MCF 10A (cell line): Measurements from ENCODE around the gene CCDC183. TPM values are rescaled to one million over a fixed set of nuclear protein-coding genes. Genes with fewer than 3 reads are reported as not detected.
A peak's percentile ranks its signal among the peaks of the same experiment; 100 is the strongest.
"Not testable (repeated sequence)": the region's sequence is repeated elsewhere in the genome, so short reads cannot be mapped to it uniquely, and the experiment has no call there.

ENCODE experiments used
- BruUV-seq: library from RNA; stranded (reverse); fragments of 400-500 nt; replicated peaks from 2 replicates; lab custom pipeline; 2021; lab: Mats Ljungman, UMichigan
- CTCF ChIA-PET: fragments of 300-600 bp; sonication (Branson Sonifier 250); formaldehyde crosslinking; extraction: SDS; loops from one replicate; lab custom pipeline; 2021; ENCODE audit warnings: antibody characterized with exemption, inconsistent platforms; lab: Yijun Ruan, JAX
- POLR2A ChIA-PET: fragments of 300-600, 350-650 bp; sonication (Branson Sonifier 250); formaldehyde crosslinking; extraction: SDS; loops from one replicate; lab custom pipeline; 2020; ENCODE audit warnings: antibody characterized with exemption, inconsistent platforms; lab: Yijun Ruan, JAX
- DNase-seq: peaks from one replicate; pipeline ENCODE4 v3.0.0-alpha.2; 2018; ENCODE audit not compliant: unreplicated experiment
- H3K27ac Mint-ChIP-seq: one replicate; pipeline ENCODE4 v1.8.0; 2022; ENCODE audit warnings: mild to moderate bottlenecking, low read depth, mixed read lengths; ENCODE audit not compliant: unreplicated experiment
- H3K27me3 Mint-ChIP-seq: one replicate; pipeline ENCODE4 v1.8.0; 2022; ENCODE audit warnings: mixed read lengths; ENCODE audit not compliant: insufficient read depth, unreplicated experiment
- H3K36me3 Mint-ChIP-seq: one replicate; pipeline ENCODE4 v1.8.0; 2022; ENCODE audit warnings: mild to moderate bottlenecking, moderate library complexity, mixed read lengths; ENCODE audit not compliant: insufficient read depth, unreplicated experiment
- H3K4me1 Mint-ChIP-seq: one replicate; pipeline ENCODE4 v1.8.0; 2022; ENCODE audit warnings: mixed read lengths; ENCODE audit not compliant: insufficient read depth, unreplicated experiment
- H3K4me3 Mint-ChIP-seq: one replicate; pipeline ENCODE4 v1.8.0; 2022; ENCODE audit warnings: mild to moderate bottlenecking, moderate library complexity, mixed read lengths; ENCODE audit not compliant: unreplicated experiment
- H3K9me3 Mint-ChIP-seq: one replicate; pipeline ENCODE4 v1.8.0; 2022; ENCODE audit warnings: mixed read lengths; ENCODE audit not compliant: unreplicated experiment
- CTCF ChIP-seq: fragments of 200-600 bp; IDR thresholded peaks from one replicate; pipeline ENCODE4 v1.8.0; 2022; ENCODE audit warnings: antibody characterized with exemption, mild to moderate bottlenecking; ENCODE audit not compliant: unreplicated experiment
- intact Hi-C: fragments of 100-400 bp; cut with micrococcal nuclease; formaldehyde crosslinking; loops from 2 replicates; pipeline ENCODE4 v1.14.1; 2022
- total RNA-seq: library from RNA; stranded (reverse); gene quantifications from 2 replicates; pipeline ENCODE4 v1.2.3, GENCODE V29; 2022

Gene CCDC183
- total RNA-seq, 1 experiment from 2014 or later = 0.26 TPM

GRCh38 chr9:136839229-136840139 lies 43.3 kb downstream of the CCDC183 start:
- peaks cover 51% of the 10 kb centered on the region for H3K36me3 Mint-ChIP-seq
- no peak for DNase-seq
- H3K4me1 Mint-ChIP-seq = peaks cover 18% of the 10 kb centered on the region
- intact Hi-C loops = loop anchor here (10.0 kb wide), 1 partner anchor 105 kb away; the partner anchor contains the start of genes C8G and FBXW5
- CTCF ChIA-PET = interaction anchor here (1.0 to 1.1 kb wide), 2 partner anchors 24 to 196 kb away, joined by 3 read pairs; no protein-coding TSS in a partner anchor
- H3K4me3 Mint-ChIP-seq = no peak overlapping the region
- no TSS peak for BruUV-seq
- POLR2A ChIA-PET = interaction anchor here (1.0 to 1.8 kb wide), 3 partner anchors 9 to 38 kb away, joined by 3 to 5 read pairs (median 3); no protein-coding TSS in a partner anchor
- peak overlapping the region; percentile 4 for H3K27ac Mint-ChIP-seq
- no peaks in the 10 kb centered on the region for H3K27me3 Mint-ChIP-seq
- TF ChIP-seq CTCF = no peak
- no peaks in the 10 kb centered on the region for H3K9me3 Mint-ChIP-seq

GRCh38 chr9:136840140-136840876 lies 44.2 kb downstream of the CCDC183 start:
- ChIA-PET POLR2A (interaction anchor here (1.0 to 1.8 kb wide), 2 partner anchors 8 to 30 kb away, joined by 3 to 5 read pairs; no protein-coding TSS in a partner anchor), CTCF (interaction anchor here (1.0 to 1.1 kb wide), 2 partner anchors 25 to 195 kb away, joined by 3 read pairs; no protein-coding TSS in a partner anchor)
- H3K27me3 Mint-ChIP-seq = no peaks in the 10 kb centered on the region
- TF ChIP-seq CTCF = no peak
- H3K4me1 Mint-ChIP-seq = peaks cover 18% of the 10 kb centered on the region
- peaks cover 45% of the 10 kb centered on the region for H3K36me3 Mint-ChIP-seq
- no peaks in the 10 kb centered on the region for H3K9me3 Mint-ChIP-seq
- DNase-seq = no peak
- BruUV-seq = TSS peak; percentile 79
- H3K27ac Mint-ChIP-seq = peak overlapping the region; percentile 4
- H3K4me3 Mint-ChIP-seq = no peak overlapping the region
- intact Hi-C loops = loop anchor here (10.0 kb wide), 1 partner anchor 104 kb away; the partner anchor contains the start of genes C8G and FBXW5

- no peak overlapping the region for H3K27ac Mint-ChIP-seq
- H3K4me1 Mint-ChIP-seq = peaks cover 18% of the 10 kb centered on the region
- H3K4me3 Mint-ChIP-seq = no peak overlapping the region
- BruUV-seq = no TSS peak
- ChIA-PET POLR2A (interaction anchor here (1.0 to 2.0 kb wide), 3 partner anchors 28 to 32 kb away, joined by 3 to 10 read pairs (median 3); no protein-coding TSS in a partner anchor), CTCF (interaction anchor here (0.6 to 2.3 kb wide), 7 partner anchors 11 to 194 kb away, joined by 3 to 8 read pairs (median 3); partner anchors contain the start of gene RABL6)
- H3K36me3 Mint-ChIP-seq = peaks cover 41% of the 10 kb centered on the region
- H3K27me3 Mint-ChIP-seq = no peaks in the 10 kb centered on the region
- TF ChIP-seq CTCF = no peak
- intact Hi-C loops = loop anchor here (10.0 kb wide), 1 partner anchor 104 kb away; the partner anchor contains the start of genes C8G and FBXW5
- DNase-seq = peak; percentile 62
- H3K9me3 Mint-ChIP-seq = no peaks in the 10 kb centered on the region
Observed at GRCh38 chr9:136840877-136841645, 44.9 kb downstream of the CCDC183 start.

- not testable (repeated sequence) for H3K9me3 Mint-ChIP-seq, BruUV-seq, H3K27me3 Mint-ChIP-seq, DNase-seq, H3K27ac Mint-ChIP-seq
- Mint-ChIP-seq H3K36me3 (peaks cover 41% of the 10 kb centered on the region), H3K4me1 (peaks cover 18% of the 10 kb centered on the region), H3K4me3 (peak overlapping the region; percentile 67)
- ChIA-PET CTCF (interaction anchor here (0.6 to 2.3 kb wide), 11 partner anchors 9 to 187 kb away, joined by 3 to 8 read pairs (median 4); partner anchors contain the start of gene RABL6), POLR2A (interaction anchor here (0.6 to 2.0 kb wide), 7 partner anchors 10 to 193 kb away, joined by 3 to 10 read pairs (median 3); partner anchors contain the start of gene MAMDC4)
- intact Hi-C loops = loop anchor here (2.0 to 10.0 kb wide), 2 partner anchors 103 to 193 kb away; partner anchors contain the start of genes C8G and FBXW5
Observed at GRCh38 chr9:136841646-136842379, 45.7 kb downstream of the CCDC183 start.
